HepG2 (cell line): ENCODE results near the gene MIPEP. TPM values are rescaled to one million over a fixed set of nuclear protein-coding genes. Genes with fewer than 3 reads are reported as not detected.

Experiments
- HMG20B ChIP-seq: conservative IDR thresholded peaks from 2 replicates; pipeline ENCODE4 v1.6.1; 2016; ENCODE audit warnings: missing genetic modification reagents, missing compliant biosample characterization
- MAFG ChIP-seq: sonication (generic); formaldehyde crosslinking; IDR thresholded peaks from 2 replicates; pipeline ENCODE4 v1.5.1; 2020; ENCODE audit warnings: mild to moderate bottlenecking, missing genetic modification reagents
- MXD4 ChIP-seq: IDR thresholded peaks from 2 replicates; pipeline ENCODE4 v1.6.1; 2016; ENCODE audit warnings: mild to moderate bottlenecking, missing biosample characterization, missing genetic modification reagents
- RNF2 ChIP-seq: fragments of 450-650 bp; conservative IDR thresholded peaks from 2 replicates; pipeline ENCODE4 v1.6.1; 2016; ENCODE audit warnings: low read depth
- SNAI1 ChIP-seq: sonication (generic); formaldehyde crosslinking; IDR thresholded peaks from 2 replicates; pipeline ENCODE4 v1.5.0; 2020; ENCODE audit warnings: mild to moderate bottlenecking, missing genetic modification reagents, borderline replicate concordance
- SP140L ChIP-seq: sonication (generic); formaldehyde crosslinking; IDR thresholded peaks from 2 replicates; pipeline ENCODE4 v1.4.0; 2020; ENCODE audit warnings: missing genetic modification reagents, borderline replicate concordance
- XBP1 ChIP-seq: sonication (generic); formaldehyde crosslinking; IDR thresholded peaks from 2 replicates; pipeline ENCODE4 v1.5.0; 2020; ENCODE audit warnings: missing genetic modification reagents
- ZNF329 ChIP-seq: sonication (generic); formaldehyde crosslinking; IDR thresholded peaks from 2 replicates; pipeline ENCODE4 v1.9.0; 2021; ENCODE audit warnings: low read depth, mild to moderate bottlenecking, missing genetic modification reagents
- ZNF367 ChIP-seq: sonication (generic); formaldehyde crosslinking; IDR thresholded peaks from 2 replicates; pipeline ENCODE4 v1.4.0; 2020; ENCODE audit warnings: missing genetic modification reagents, borderline replicate concordance
- ZNF382 ChIP-seq: sonication (generic); formaldehyde crosslinking; IDR thresholded peaks from 2 replicates; pipeline ENCODE4 v1.5.0; 2020; ENCODE audit warnings: missing genetic modification reagents, mild to moderate bottlenecking, borderline replicate concordance
- ZSCAN21 ChIP-seq: sonication (generic); formaldehyde crosslinking; IDR thresholded peaks from 2 replicates; pipeline ENCODE4 v1.8.0; 2022; ENCODE audit warnings: mild to moderate bottlenecking, missing genetic modification reagents, moderate library complexity, borderline replicate concordance
- polyA plus RNA-seq, 8 experiments: library from polyadenylated mRNA; depleted of rRNA in 3 of 8; stranded (reverse) in 7 of 8; unstranded in 1 of 8; fragments of >200 nt; fragmentation: Illumina TruSeq in 4 of 8; extraction: Trizol in 4 of 8; gene quantifications; 2 replicates each; pipeline versions ENCODE4 v1.2.1 to v1.2.3, GENCODE V29; 2011 to 2016; ENCODE audit warnings: low read depth in 4 of 8, missing spikeins in 1 of 8, mixed read lengths in 1 of 8; ENCODE audit not compliant: insufficient read depth in 1 of 8
- total RNA-seq, 5 experiments: library from RNA; depleted of rRNA; stranded (reverse); fragments of >200 nt; fragmentation: Illumina TruSeq; extraction: Trizol; gene quantifications; 2 replicates each; pipeline ENCODE4 v1.2.3, GENCODE V29; 2016; ENCODE audit warnings: low read depth in 1 of 5
- TF ChIP-seq, protein P1 (sequence below): sonication (generic); formaldehyde crosslinking; IDR thresholded peaks from 2 replicates; pipeline ENCODE4 v1.4.0; 2020; ENCODE audit warnings: missing genetic modification reagents, borderline replicate concordance
- TF ChIP-seq, protein P2 (sequence below): sonication (generic); formaldehyde crosslinking; IDR thresholded peaks from 2 replicates; pipeline ENCODE4 v1.5.0; 2020; ENCODE audit warnings: missing genetic modification reagents, mild to moderate bottlenecking, borderline replicate concordance
- TF ChIP-seq, protein P3 (sequence below): sonication (generic); formaldehyde crosslinking; IDR thresholded peaks from 2 replicates; pipeline ENCODE4 v1.4.0; 2020; ENCODE audit warnings: missing genetic modification reagents
- TF ChIP-seq, protein P4 (sequence below): sonication (generic); formaldehyde crosslinking; IDR thresholded peaks from 2 replicates; pipeline ENCODE4 v1.5.0; 2020; ENCODE audit warnings: missing genetic modification reagents

MIPEP gene
- total and polyA plus RNA-seq, 2 of the 13 experiments (the other 11 are each of a cell fraction or from before 2014, with no cell fraction given), result 9.3 to 24.1 TPM

DNA sequence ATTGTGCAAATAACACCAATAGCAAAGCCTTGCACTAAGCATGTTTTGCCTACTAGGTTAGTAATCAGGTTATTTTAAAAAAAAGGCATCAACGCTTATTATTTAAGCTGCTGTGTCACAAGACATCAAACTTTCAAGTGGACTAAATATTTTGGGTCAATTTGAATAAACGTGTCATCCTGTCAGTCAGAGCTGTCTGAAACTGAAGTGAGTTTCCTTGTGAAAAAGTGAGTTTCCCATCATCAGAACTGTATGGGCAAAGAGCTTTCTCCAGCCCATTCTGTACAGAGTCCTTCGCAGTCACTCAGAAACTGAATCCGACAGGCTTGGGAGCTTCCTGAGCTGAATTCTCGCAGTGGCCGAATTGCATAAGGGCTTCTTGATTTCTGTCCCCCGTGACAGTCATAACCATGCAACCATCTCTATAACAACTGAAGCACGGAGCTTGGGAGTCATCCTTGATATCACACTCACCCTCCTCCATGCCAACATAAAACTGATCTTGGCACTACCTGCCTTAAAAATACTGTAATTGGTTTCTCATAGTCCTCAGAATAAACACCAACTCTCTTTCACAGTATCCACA lies 139.8 kb downstream of the MIPEP start (continued):
- TF ChIP-seq, protein P1, sequence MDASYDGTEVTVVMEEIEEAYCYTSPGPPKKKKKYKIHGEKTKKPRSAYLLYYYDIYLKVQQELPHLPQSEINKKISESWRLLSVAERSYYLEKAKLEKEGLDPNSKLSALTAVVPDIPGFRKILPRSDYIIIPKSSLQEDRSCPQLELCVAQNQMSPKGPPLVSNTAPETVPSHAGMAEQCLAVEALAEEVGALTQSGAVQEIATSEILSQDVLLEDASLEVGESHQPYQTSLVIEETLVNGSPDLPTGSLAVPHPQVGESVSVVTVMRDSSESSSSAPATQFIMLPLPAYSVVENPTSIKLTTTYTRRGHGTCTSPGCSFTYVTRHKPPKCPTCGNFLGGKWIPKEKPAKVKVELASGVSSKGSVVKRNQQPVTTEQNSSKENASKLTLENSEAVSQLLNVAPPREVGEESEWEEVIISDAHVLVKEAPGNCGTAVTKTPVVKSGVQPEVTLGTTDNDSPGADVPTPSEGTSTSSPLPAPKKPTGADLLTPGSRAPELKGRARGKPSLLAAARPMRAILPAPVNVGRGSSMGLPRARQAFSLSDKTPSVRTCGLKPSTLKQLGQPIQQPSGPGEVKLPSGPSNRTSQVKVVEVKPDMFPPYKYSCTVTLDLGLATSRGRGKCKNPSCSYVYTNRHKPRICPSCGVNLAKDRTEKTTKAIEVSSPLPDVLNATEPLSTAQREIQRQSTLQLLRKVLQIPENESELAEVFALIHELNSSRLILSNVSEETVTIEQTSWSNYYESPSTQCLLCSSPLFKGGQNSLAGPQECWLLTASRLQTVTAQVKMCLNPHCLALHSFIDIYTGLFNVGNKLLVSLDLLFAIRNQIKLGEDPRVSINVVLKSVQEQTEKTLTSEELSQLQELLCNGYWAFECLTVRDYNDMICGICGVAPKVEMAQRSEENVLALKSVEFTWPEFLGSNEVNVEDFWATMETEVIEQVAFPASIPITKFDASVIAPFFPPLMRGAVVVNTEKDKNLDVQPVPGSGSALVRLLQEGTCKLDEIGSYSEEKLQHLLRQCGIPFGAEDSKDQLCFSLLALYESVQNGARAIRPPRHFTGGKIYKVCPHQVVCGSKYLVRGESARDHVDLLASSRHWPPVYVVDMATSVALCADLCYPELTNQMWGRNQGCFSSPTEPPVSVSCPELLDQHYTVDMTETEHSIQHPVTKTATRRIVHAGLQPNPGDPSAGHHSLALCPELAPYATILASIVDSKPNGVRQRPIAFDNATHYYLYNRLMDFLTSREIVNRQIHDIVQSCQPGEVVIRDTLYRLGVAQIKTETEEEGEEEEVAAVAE (CRISPR knock-in tag), result no peak
- TF ChIP-seq, protein P2, sequence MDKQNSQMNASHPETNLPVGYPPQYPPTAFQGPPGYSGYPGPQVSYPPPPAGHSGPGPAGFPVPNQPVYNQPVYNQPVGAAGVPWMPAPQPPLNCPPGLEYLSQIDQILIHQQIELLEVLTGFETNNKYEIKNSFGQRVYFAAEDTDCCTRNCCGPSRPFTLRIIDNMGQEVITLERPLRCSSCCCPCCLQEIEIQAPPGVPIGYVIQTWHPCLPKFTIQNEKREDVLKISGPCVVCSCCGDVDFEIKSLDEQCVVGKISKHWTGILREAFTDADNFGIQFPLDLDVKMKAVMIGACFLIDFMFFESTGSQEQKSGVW (CRISPR knock-in tag), result no peak
- TF ChIP-seq XBP1 (CRISPR knock-in tag) (no peak), ZNF367 (CRISPR knock-in tag) (no peak), SNAI1 (CRISPR knock-in tag) (no peak), MXD4 (no peak), RNF2 (no peak), SP140L (CRISPR knock-in tag) (no peak), ZNF382 (no peak), ZNF329 (CRISPR knock-in tag) (no peak), MAFG (CRISPR knock-in tag) (no peak), HMG20B (CRISPR knock-in tag) (no peak), ZSCAN21 (CRISPR knock-in tag) (no peak)
- TF ChIP-seq, protein P3, sequence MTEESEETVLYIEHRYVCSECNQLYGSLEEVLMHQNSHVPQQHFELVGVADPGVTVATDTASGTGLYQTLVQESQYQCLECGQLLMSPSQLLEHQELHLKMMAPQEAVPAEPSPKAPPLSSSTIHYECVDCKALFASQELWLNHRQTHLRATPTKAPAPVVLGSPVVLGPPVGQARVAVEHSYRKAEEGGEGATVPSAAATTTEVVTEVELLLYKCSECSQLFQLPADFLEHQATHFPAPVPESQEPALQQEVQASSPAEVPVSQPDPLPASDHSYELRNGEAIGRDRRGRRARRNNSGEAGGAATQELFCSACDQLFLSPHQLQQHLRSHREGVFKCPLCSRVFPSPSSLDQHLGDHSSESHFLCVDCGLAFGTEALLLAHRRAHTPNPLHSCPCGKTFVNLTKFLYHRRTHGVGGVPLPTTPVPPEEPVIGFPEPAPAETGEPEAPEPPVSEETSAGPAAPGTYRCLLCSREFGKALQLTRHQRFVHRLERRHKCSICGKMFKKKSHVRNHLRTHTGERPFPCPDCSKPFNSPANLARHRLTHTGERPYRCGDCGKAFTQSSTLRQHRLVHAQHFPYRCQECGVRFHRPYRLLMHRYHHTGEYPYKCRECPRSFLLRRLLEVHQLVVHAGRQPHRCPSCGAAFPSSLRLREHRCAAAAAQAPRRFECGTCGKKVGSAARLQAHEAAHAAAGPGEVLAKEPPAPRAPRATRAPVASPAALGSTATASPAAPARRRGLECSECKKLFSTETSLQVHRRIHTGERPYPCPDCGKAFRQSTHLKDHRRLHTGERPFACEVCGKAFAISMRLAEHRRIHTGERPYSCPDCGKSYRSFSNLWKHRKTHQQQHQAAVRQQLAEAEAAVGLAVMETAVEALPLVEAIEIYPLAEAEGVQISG (CRISPR knock-in tag), result no peak
- TF ChIP-seq, protein P4, sequence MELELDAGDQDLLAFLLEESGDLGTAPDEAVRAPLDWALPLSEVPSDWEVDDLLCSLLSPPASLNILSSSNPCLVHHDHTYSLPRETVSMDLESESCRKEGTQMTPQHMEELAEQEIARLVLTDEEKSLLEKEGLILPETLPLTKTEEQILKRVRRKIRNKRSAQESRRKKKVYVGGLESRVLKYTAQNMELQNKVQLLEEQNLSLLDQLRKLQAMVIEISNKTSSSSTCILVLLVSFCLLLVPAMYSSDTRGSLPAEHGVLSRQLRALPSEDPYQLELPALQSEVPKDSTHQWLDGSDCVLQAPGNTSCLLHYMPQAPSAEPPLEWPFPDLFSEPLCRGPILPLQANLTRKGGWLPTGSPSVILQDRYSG (CRISPR knock-in tag), result no peak
- TF ChIP-seq, all 625 proteins: peak for 0
